Caco-2 (cell line): Measurements from ENCODE around the gene TMX3. TPM values are rescaled to one million over a fixed set of nuclear protein-coding genes. Genes with fewer than 3 reads are reported as not detected.

ENCODE experiments used
- BruUV-seq: library from RNA; stranded (reverse); fragments of 400-500 nt; replicated peaks from 2 replicates; lab custom pipeline; 2021; lab: Mats Ljungman, UMichigan
- CTCF ChIA-PET: fragments of 300-600 bp; sonication (Branson Sonifier 250); formaldehyde crosslinking; loops from one replicate; lab custom pipeline; 2022; ENCODE audit warnings: antibody characterized with exemption; lab: Charles Lee
- POLR2A ChIA-PET: fragments of 300-600 bp; sonication (Branson Sonifier 250); formaldehyde crosslinking; loops from one replicate; lab custom pipeline; 2022; ENCODE audit warnings: antibody characterized with exemption; lab: Charles Lee
- DNase-seq, 2 experiments: peaks; one replicate each; pipeline versions ENCODE4 v3.0.0 to v3.0.0-alpha.2; 2020 to 2022
- H3K27me3 ChIP-seq: replicated peaks from 2 replicates; pipeline ENCODE4 v1.6.0; 2011; ENCODE audit warnings: low read length; ENCODE audit not compliant: control insufficient read depth, insufficient read depth
- H3K36me3 ChIP-seq: 2 replicates; pipeline ENCODE4 v1.5.1; 2011; ENCODE audit warnings: low read length; ENCODE audit not compliant: control insufficient read depth, insufficient read depth
- H3K4me1 ChIP-seq: fragments of 250-450 bp; sonication (Bioruptor Pico); 2 replicates; pipeline ENCODE4 v1.5.1; 2020; ENCODE audit warnings: mild to moderate bottlenecking
- H3K4me3 ChIP-seq: 2 replicates; pipeline ENCODE4 v1.5.1; 2011; ENCODE audit warnings: low read depth, mild to moderate bottlenecking, control low read depth, low read length
- H3K9me3 ChIP-seq: fragments of 250-450 bp; sonication (Bioruptor Pico); 2 replicates; pipeline ENCODE4 v1.5.1; 2020; ENCODE audit warnings: mild to moderate bottlenecking, moderate library complexity
- H3K27ac Mint-ChIP-seq: one replicate; pipeline ENCODE4 v1.8.0; 2022; ENCODE audit warnings: mixed read lengths; ENCODE audit not compliant: unreplicated experiment
- H3K27me3 Mint-ChIP-seq: one replicate; pipeline ENCODE4 v1.8.0; 2022; ENCODE audit warnings: mixed read lengths; ENCODE audit not compliant: insufficient read depth, unreplicated experiment
- H3K36me3 Mint-ChIP-seq: one replicate; pipeline ENCODE4 v1.8.0; 2022; ENCODE audit warnings: mild to moderate bottlenecking, mixed read lengths; ENCODE audit not compliant: insufficient read depth, unreplicated experiment
- H3K4me1 Mint-ChIP-seq: one replicate; pipeline ENCODE4 v1.8.0; 2022; ENCODE audit warnings: low read depth, mixed read lengths; ENCODE audit not compliant: unreplicated experiment
- H3K4me3 Mint-ChIP-seq: one replicate; pipeline ENCODE4 v1.8.0; 2022; ENCODE audit warnings: mild to moderate bottlenecking, moderate library complexity, mixed read lengths; ENCODE audit not compliant: unreplicated experiment
- H3K9me3 Mint-ChIP-seq: one replicate; pipeline ENCODE4 v1.8.0; 2022; ENCODE audit warnings: mixed read lengths; ENCODE audit not compliant: unreplicated experiment
- intact Hi-C: fragments of 100-400 bp; cut with micrococcal nuclease; formaldehyde crosslinking; loops from one replicate; pipeline ENCODE4 v1.10.0; 2022; ENCODE audit not compliant: unreplicated experiment
- total RNA-seq: library from RNA; stranded (reverse); gene quantifications from 2 replicates; pipeline ENCODE4 v1.2.3, GENCODE V29; 2022
- TF ChIP-seq, protein P1 (sequence below), 2 experiments: fragments of 200-600 bp in 1 of 2; IDR thresholded peaks; 1 replicate in 1 of 2; 2 replicates in 1 of 2; pipeline versions ENCODE4 v1.5.1 to v1.8.0; 2011 to 2022; ENCODE audit warnings: antibody characterized with exemption in 1 of 2, control low read depth in 1 of 2, inconsistent platforms in 1 of 2, low read depth in 1 of 2, low read length in 1 of 2, mild to moderate bottlenecking in 1 of 2, moderate library complexity in 1 of 2; ENCODE audit not compliant: insufficient read depth in 1 of 2, severe bottlenecking in 1 of 2, unreplicated experiment in 1 of 2

TMX3 gene
- total RNA-seq, 1 experiment from 2014 or later, result 17.9 TPM

- no peak for DNase-seq
- POLR2A ChIA-PET, result no interaction called here
Observed at GRCh38 chr18:68721681-68722583, 7.0 kb upstream of the TMX3 start.

GRCh38 chr18:68714366-68714711, 569 bp downstream of the TMX3 start:
- TF ChIP-seq, protein P1, sequence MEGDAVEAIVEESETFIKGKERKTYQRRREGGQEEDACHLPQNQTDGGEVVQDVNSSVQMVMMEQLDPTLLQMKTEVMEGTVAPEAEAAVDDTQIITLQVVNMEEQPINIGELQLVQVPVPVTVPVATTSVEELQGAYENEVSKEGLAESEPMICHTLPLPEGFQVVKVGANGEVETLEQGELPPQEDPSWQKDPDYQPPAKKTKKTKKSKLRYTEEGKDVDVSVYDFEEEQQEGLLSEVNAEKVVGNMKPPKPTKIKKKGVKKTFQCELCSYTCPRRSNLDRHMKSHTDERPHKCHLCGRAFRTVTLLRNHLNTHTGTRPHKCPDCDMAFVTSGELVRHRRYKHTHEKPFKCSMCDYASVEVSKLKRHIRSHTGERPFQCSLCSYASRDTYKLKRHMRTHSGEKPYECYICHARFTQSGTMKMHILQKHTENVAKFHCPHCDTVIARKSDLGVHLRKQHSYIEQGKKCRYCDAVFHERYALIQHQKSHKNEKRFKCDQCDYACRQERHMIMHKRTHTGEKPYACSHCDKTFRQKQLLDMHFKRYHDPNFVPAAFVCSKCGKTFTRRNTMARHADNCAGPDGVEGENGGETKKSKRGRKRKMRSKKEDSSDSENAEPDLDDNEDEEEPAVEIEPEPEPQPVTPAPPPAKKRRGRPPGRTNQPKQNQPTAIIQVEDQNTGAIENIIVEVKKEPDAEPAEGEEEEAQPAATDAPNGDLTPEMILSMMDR (IDR thresholded peaks at IDR 0.05; ENCODE audit: insufficient read depth in 1 of 2, low read depth in 1 of 2, low read length in 1 of 2, severe bottlenecking in 1 of 2, unreplicated experiment in 1 of 2), result no peak
- Histone ChIP-seq H3K27me3 (no peaks in the 10 kb centered on the region), H3K9me3 (no peaks in the 10 kb centered on the region), H3K4me1 (no peaks in the 10 kb centered on the region), H3K4me3 (peak overlapping the region; percentile 78), H3K36me3 (no peaks in the 10 kb centered on the region; the same call in none of the 2 replicates)
- Mint-ChIP-seq H3K4me1 (no peaks in the 10 kb centered on the region), H3K4me3 (peak overlapping the region; percentile 80), H3K27me3 (no peaks in the 10 kb centered on the region), H3K27ac (no peak overlapping the region), H3K9me3 (no peaks in the 10 kb centered on the region), H3K36me3 (peaks cover 12% of the 10 kb centered on the region)
- intact Hi-C loops, result no loop called here
- BruUV-seq, result no TSS peak
- ChIA-PET CTCF (no interaction called here), POLR2A (no interaction called here)
- DNase-seq, result no peak

More at GRCh38 chr18:68721681-68722583, 7.0 kb upstream of the TMX3 start:
- no peaks in the 10 kb centered on the region for H3K9me3 ChIP-seq
- H3K27me3 ChIP-seq, result no peaks in the 10 kb centered on the region
- intact Hi-C loops, result no loop called here
- no peaks in the 10 kb centered on the region for H3K4me1 ChIP-seq
- BruUV-seq, result no TSS peak
- CTCF ChIA-PET, result no interaction called here
- H3K4me3 ChIP-seq, result no peak overlapping the region
- TF ChIP-seq, protein P1 (IDR thresholded peaks at IDR 0.05; ENCODE audit: insufficient read depth in 1 of 2, low read depth in 1 of 2, low read length in 1 of 2, severe bottlenecking in 1 of 2, unreplicated experiment in 1 of 2), result no peak
- Mint-ChIP-seq H3K27ac (peak overlapping the region; percentile 45), H3K4me1 (no peaks in the 10 kb centered on the region), H3K27me3 (no peaks in the 10 kb centered on the region), H3K36me3 (no peaks in the 10 kb centered on the region), H3K4me3 (no peak overlapping the region), H3K9me3 (no peaks in the 10 kb centered on the region)
- no peaks in the 10 kb centered on the region for H3K36me3 ChIP-seq

DNA sequence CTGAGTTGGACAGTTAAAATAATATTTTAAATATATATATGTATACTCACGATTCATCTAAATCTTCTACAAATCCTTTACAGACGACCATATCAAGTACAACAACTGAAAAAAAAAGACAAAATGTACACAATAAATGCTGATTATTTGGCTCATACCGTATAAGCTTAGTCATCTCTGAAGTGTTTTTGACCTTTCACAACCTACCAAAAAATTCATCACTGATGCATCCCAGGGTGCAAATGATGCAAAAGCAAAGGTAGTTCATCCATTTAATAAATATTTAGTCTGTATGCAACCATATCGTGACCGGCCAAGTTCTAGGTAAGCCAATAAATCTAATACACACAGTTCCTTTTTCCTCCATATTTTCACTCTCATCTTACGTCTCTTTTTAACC, 1.1 kb downstream of the TMX3 start:
- peak overlapping the region; percentile 78 for H3K4me3 ChIP-seq
- no peaks in the 10 kb centered on the region for H3K9me3 ChIP-seq
- CTCF ChIA-PET, result no interaction called here
- Mint-ChIP-seq H3K27me3 (no peaks in the 10 kb centered on the region), H3K36me3 (peaks cover 14% of the 10 kb centered on the region), H3K27ac (no peak overlapping the region), H3K9me3 (no peaks in the 10 kb centered on the region), H3K4me1 (no peaks in the 10 kb centered on the region), H3K4me3 (peak overlapping the region; percentile 80)
- POLR2A ChIA-PET, result no interaction called here
- H3K27me3 ChIP-seq, result no peaks in the 10 kb centered on the region
- no TSS peak for BruUV-seq
- no peaks in the 10 kb centered on the region; the same call in none of the 2 replicates for H3K36me3 ChIP-seq
- TF ChIP-seq, protein P1 (IDR thresholded peaks at IDR 0.05; ENCODE audit: insufficient read depth in 1 of 2, low read depth in 1 of 2, low read length in 1 of 2, severe bottlenecking in 1 of 2, unreplicated experiment in 1 of 2), result no peak
- no peak for DNase-seq
- intact Hi-C loops, result no loop called here
- H3K4me1 ChIP-seq, result no peaks in the 10 kb centered on the region
